Coronary artery (tissue), 2 donors: Measurements from ENCODE around the gene CD40.

Experiments
- DNase-seq: peaks from one replicate; pipeline ENCODE4 v3.0.0-alpha.2; 2017; ENCODE audit warnings: low spot score
- H3K27ac ChIP-seq, 2 donors: fragments of 200-600 bp; sonication (generic); one replicate each; pipeline ENCODE4 v1.5.1; 2016 to 2019
- H3K4me3 ChIP-seq: fragments of 200-600 bp; sonication (generic); 2 replicates; pipeline ENCODE4 v1.5.1; 2016; ENCODE audit warnings: mild to moderate bottlenecking, moderate library complexity
- TF ChIP-seq, protein P1 (sequence below): fragments of 200-600 bp; sonication (generic); IDR thresholded peaks from one replicate; pipeline ENCODE4 v1.5.1; 2019; ENCODE audit warnings: antibody characterized with exemption

CD40 gene

DNA sequence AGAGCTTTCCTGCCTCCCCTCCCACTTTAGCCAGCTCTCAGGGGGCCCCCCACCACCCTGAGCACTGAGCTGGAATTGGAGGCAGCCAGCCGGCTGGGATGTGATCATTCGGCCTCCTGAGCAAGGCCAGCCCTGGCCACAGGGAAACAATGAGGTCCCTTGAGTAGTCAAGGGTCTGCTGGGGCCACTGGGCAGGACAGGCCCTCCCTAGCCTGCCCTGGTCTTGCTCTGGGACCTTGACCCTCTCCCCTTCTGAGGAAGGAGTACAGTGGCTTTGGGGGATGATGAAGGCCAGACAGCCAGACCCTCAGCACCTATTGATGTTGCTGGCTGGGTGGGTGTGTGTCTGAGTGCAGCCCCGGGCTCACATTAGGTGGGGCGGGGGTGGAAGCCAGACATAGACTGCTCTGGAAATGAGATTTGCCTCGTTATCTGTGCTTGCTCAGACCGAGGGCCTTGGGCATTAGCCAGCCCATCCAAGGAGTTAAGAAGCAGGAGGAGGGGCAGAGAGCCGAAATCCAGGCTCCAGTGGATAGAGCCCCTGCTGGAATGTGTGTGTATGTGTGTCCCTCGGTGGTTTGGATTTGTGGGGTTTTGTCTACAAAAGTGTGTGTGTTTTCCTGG is 21.3 kb downstream of the CD40 start:
- Histone ChIP-seq H3K4me3 (no peak overlapping the region), H3K27ac (no peak overlapping the region)
- no peak for DNase-seq
- TF ChIP-seq, protein P1, sequence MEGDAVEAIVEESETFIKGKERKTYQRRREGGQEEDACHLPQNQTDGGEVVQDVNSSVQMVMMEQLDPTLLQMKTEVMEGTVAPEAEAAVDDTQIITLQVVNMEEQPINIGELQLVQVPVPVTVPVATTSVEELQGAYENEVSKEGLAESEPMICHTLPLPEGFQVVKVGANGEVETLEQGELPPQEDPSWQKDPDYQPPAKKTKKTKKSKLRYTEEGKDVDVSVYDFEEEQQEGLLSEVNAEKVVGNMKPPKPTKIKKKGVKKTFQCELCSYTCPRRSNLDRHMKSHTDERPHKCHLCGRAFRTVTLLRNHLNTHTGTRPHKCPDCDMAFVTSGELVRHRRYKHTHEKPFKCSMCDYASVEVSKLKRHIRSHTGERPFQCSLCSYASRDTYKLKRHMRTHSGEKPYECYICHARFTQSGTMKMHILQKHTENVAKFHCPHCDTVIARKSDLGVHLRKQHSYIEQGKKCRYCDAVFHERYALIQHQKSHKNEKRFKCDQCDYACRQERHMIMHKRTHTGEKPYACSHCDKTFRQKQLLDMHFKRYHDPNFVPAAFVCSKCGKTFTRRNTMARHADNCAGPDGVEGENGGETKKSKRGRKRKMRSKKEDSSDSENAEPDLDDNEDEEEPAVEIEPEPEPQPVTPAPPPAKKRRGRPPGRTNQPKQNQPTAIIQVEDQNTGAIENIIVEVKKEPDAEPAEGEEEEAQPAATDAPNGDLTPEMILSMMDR, result no peak

DNA sequence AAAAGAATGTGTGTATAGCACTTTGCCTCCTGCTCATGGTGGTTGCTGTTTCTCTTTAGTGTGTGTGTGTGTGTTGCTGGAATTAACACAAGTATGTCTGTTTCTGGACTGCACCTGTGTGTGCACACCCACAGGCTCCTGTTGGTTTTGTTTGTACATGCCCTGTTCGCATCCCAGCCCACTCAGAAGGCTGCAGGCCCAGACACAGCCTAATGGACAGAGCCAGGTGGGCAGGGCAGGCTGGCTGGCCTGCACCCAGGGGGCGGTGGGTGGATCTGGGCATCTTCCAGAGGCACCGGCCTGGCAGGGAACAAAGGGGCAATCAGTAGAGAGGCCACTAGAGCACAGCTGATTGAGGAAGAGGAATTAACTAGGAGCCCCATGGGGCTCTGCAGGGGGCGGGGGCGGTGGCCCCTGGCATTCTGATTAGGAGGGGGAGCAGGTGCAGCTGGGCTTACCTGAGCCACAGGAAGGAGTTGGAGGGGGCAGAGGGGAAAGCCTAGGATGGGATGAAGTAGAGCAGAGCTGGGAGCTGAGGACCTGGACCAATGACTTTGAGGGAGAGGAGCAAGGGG is 21.9 kb downstream of the CD40 start:
- TF ChIP-seq, protein P1, result no peak
- Histone ChIP-seq H3K4me3 (no peak overlapping the region), H3K27ac (no peak overlapping the region)
- no peak for DNase-seq

DNA sequence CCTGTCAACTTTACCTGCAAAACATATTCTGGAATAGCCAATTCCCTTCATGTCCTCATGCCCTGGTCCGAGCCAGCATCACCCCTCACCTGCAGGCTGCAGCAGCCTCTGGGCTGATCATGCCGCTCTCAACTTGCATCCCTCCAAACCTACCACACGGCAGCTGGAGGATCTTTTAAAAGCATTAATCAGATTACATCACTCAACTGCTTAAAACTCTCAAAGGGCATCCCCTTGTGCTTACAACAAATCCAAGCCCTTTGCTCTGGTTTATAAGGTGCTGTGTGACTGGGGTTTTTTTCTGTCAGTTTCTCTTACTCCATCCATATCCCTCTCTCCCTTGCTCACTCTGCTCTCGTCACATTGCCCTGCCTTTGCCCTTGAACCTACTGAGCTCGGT is 24.0 kb downstream of the CD40 start:
- Histone ChIP-seq H3K27ac (no peak overlapping the region), H3K4me3 (no peak overlapping the region)
- TF ChIP-seq, protein P1, result no peak
- no peak for DNase-seq

DNA sequence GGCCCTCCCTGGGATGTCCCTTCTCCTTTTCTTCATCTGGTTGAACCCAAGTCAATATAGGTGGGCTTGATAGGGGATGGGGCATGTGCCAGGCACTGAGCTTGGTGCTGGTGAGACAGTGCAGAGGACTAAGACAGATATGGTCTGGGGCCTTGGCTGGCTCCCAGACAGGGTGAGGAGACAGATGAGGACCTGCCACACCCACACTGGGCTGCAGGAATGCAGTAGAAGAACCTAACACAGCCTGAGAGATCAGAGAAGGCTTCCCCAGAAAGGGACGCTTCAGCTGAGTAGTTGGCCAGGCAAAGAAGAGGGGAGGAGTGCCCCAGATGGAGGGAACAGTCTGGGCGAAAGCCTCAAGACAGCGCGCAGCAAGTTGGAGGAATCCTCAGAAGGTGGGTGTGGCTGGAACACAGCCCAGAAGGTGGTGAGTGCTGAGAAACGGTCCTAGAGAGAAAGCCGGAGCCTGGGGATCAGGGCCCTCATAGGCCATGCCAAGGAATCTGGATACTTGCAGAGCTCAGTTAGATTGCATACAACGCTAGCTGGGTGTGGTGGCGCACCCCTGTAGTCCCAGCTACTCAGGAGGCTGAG is 26.4 kb downstream of the CD40 start:
- no peak for DNase-seq
- Histone ChIP-seq H3K4me3 (no peak overlapping the region), H3K27ac (no peak overlapping the region)
- TF ChIP-seq, protein P1, result no peak

DNA sequence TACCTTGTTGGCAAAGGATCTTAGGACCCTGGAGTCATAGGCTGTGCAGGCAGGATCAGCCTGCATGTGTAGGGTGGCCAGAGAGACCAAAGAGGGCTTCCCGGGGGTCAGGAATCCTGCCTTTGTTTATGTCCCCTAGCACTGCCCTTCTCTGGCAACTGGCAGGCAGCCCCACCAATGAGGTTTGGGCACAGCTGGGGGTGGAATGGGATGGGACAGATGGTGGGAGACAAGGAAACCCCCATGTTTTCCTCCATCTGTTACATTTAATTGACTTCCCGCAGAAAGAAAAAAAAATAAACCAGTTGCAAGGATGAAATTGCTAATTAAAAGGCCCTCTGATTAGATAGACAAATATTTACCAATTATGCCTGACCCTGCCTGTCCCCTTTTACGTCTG is 27.6 kb downstream of the CD40 start:
- H3K27ac ChIP-seq, result no peak overlapping the region
- DNase-seq, result no peak
- TF ChIP-seq, protein P1, result no peak
- no peak overlapping the region for H3K4me3 ChIP-seq

DNA sequence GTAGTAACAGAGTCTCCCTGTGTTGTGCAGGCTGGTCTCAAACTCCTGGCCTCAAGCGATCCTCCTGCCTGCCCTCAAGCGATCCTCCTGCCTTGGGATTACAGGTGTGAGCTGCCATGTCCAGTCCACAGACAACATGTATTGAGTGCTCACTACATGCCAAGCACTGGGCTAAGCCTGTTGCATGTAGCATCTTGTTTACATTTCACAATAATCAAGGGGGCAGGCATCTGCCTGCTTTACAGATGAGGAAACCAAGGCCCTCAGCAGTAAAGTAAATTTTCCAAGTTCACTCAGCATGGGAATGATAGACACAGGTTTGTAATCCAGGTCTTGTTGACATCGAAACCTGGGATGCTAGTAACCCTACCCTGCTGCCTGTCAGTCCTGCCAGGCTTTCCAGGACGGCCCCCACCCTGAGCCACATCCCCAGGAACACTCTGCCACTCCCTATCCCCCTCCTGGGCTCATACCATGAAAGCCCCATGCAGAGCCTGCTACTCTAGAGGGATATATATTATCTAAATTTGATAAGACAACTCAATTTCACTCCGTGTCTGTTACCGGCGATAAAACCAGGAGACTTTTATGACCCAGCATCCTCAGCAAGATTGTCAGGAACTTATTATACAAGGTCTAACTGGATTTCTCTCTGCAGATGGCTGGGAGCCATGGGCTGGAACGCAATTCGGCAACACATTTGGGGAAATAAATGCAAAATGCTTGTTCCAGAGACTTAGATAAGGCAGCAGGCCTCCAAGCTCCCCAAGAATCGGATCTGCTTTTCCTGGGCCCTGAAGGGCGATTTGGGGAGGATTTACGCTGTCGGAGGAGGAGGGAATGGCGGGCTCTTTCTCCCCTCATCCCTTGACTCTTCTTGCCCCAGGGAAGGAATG is 30.4 kb downstream of the CD40 start:
- Histone ChIP-seq H3K4me3 (no peak overlapping the region), H3K27ac (no peak overlapping the region)
- DNase-seq, result no peak
- TF ChIP-seq, protein P1, result no peak
